ENCODE measurements around the gene MGAT4C. TPM values are rescaled to one million over a fixed set of nuclear protein-coding genes. Genes with fewer than 3 reads are reported as not detected.

MGAT4C gene
- total RNA-seq, 2 donors from 2014 or later, result 0.11 to 1.8 TPM

DNA sequence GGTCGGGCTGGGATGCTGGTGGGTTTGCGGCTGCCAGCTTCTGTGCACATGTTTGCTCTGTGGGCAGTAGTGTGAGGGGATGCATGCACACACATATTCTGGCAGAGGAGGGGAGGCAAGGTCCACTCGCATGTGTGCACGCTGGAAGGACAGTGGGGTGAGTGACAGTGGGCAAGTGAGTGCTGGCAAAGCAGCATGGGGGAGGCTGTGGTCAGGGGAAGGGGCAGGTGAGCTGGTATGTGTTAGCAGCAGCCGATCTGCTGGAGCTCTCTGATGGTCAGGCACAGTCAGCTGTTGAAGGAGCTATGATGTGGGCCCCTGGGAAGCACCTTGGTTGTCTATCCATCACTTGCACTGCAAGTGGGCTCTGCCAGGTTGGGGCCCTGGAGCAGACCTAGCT lies 211.8 kb downstream of the MGAT4C start:
- no peaks in the 10 kb centered on the region for H3K4me1 ChIP-seq (ENCODE audit: control insufficient read depth, insufficient read depth, low read length)
- Mint-ChIP-seq H3K36me3 (ENCODE audit: low read depth) (peaks cover 3% of the 10 kb centered on the region), H3K9me3 (peaks cover 27% of the 10 kb centered on the region), H3K27me3 (ENCODE audit: insufficient read depth) (no peaks in the 10 kb centered on the region), H3K4me3 (no peak overlapping the region), H3K4me1 (no peaks in the 10 kb centered on the region), H3K27ac (no peak overlapping the region)
- H3K9ac ChIP-seq (ENCODE audit: extremely low read depth, low read length, poor library complexity, severe bottlenecking), result no peak overlapping the region
- WGBS, 2 experiments (ENCODE audit: insufficient coverage in 1 of 2, insufficient read length in 1 of 2), result 90 to 95% methylated on average over 4 to 5 of the region's 5 CpGs
- H3K4me3 ChIP-seq (ENCODE audit: low read length), result no peak overlapping the region
- no peak for DNase-seq
- no peaks in the 10 kb centered on the region for H3K27me3 ChIP-seq (ENCODE audit: control insufficient read depth, insufficient read depth, low read length, poor library complexity, severe bottlenecking)
- peaks cover 9% of the 10 kb centered on the region for H3K9me3 ChIP-seq (ENCODE audit: control insufficient read depth, low read length)
- TF ChIP-seq CTCF (conservative IDR thresholded peaks at IDR 0.05), result no peak
- no peaks in the 10 kb centered on the region for H3K36me3 ChIP-seq (ENCODE audit: control insufficient read depth, insufficient read depth, low read length)
- H3K27ac ChIP-seq (ENCODE audit: low read depth, low read length), result no peak overlapping the region

GRCh38 chr12:86042062-86042461 lies 214.1 kb downstream of the MGAT4C start:
- Mint-ChIP-seq H3K36me3 (ENCODE audit: low read depth) (peaks cover 5% of the 10 kb centered on the region), H3K9me3 (peaks cover 49% of the 10 kb centered on the region), H3K27me3 (ENCODE audit: insufficient read depth) (no peaks in the 10 kb centered on the region), H3K27ac (no peak overlapping the region), H3K4me1 (no peaks in the 10 kb centered on the region), H3K4me3 (no peak overlapping the region)
- Histone ChIP-seq H3K9ac (ENCODE audit: extremely low read depth, low read length, poor library complexity, severe bottlenecking) (no peak overlapping the region), H3K9me3 (ENCODE audit: control insufficient read depth, low read length) (peaks cover 9% of the 10 kb centered on the region), H3K36me3 (ENCODE audit: control insufficient read depth, insufficient read depth, low read length) (no peaks in the 10 kb centered on the region), H3K4me1 (ENCODE audit: control insufficient read depth, insufficient read depth, low read length) (no peaks in the 10 kb centered on the region), H3K4me3 (ENCODE audit: low read length) (no peak overlapping the region), H3K27me3 (ENCODE audit: control insufficient read depth, insufficient read depth, low read length, poor library complexity, severe bottlenecking) (no peaks in the 10 kb centered on the region), H3K27ac (ENCODE audit: low read depth, low read length) (no peak overlapping the region)
- no peak for TF ChIP-seq CTCF (conservative IDR thresholded peaks at IDR 0.05)
- 83% methylated on average over 2 of the region's 3 CpGs; no CpG with 5 or more reads in 1 of the 2 experiments for WGBS, 2 experiments (ENCODE audit: insufficient coverage in 1 of 2, insufficient read length in 1 of 2)
- DNase-seq, result no peak

GRCh38 chr12:86018361-86018760 lies 237.8 kb downstream of the MGAT4C start:
- Histone ChIP-seq H3K4me1 (ENCODE audit: control insufficient read depth, insufficient read depth, low read length) (no peaks in the 10 kb centered on the region), H3K27me3 (ENCODE audit: control insufficient read depth, insufficient read depth, low read length, poor library complexity, severe bottlenecking) (no peaks in the 10 kb centered on the region), H3K36me3 (ENCODE audit: control insufficient read depth, insufficient read depth, low read length) (no peaks in the 10 kb centered on the region), H3K9me3 (ENCODE audit: control insufficient read depth, low read length) (no peaks in the 10 kb centered on the region), H3K27ac (ENCODE audit: low read depth, low read length) (no peak overlapping the region), H3K9ac (ENCODE audit: extremely low read depth, low read length, poor library complexity, severe bottlenecking) (no peak overlapping the region), H3K4me3 (ENCODE audit: low read length) (no peak overlapping the region)
- Mint-ChIP-seq H3K4me3 (no peak overlapping the region), H3K4me1 (no peaks in the 10 kb centered on the region), H3K27me3 (ENCODE audit: insufficient read depth) (no peaks in the 10 kb centered on the region), H3K27ac (no peak overlapping the region), H3K36me3 (ENCODE audit: low read depth) (no peaks in the 10 kb centered on the region), H3K9me3 (no peaks in the 10 kb centered on the region)
- TF ChIP-seq CTCF (conservative IDR thresholded peaks at IDR 0.05), result no peak
- WGBS, 2 experiments (ENCODE audit: insufficient coverage in 1 of 2, insufficient read length in 1 of 2), result 91 to 95% methylated on average over 2 to 3 of the region's 3 CpGs
- no peak for DNase-seq
